GM23338 (cell line): ENCODE data around the gene CHN2. TPM values are rescaled to one million over a fixed set of nuclear protein-coding genes. Genes with fewer than 3 reads are reported as not detected.

ENCODE experiments used
- ATAC-seq: fragments of 200-7000 bp; cut with Tn5 transposase; 3 replicates; pipeline ENCODE4 v1.9.1; 2020
- DNase-seq: peaks from one replicate; pipeline ENCODE4 v3.0.0-alpha.2; 2015; ENCODE audit warnings: low spot score
- H2AFZ ChIP-seq: fragments of 200-600 bp; sonication (generic); 2 replicates; pipeline ENCODE4 v1.8.0; 2016; ENCODE audit warnings: antibody characterized with exemption, mild to moderate bottlenecking, moderate library complexity
- H3F3A ChIP-seq: fragments of 200-600 bp; sonication (generic); replicated peaks from 2 replicates; pipeline ENCODE4 v1.8.0; 2017; ENCODE audit warnings: antibody characterized with exemption, mixed run types, low read depth
- H3K27ac ChIP-seq: fragments of 200-600 bp; sonication (generic); 2 replicates; pipeline ENCODE4 v1.6.1; 2016; ENCODE audit warnings: low read depth
- H3K27me3 ChIP-seq: fragments of 200-600 bp; sonication (generic); 2 replicates; pipeline ENCODE4 v1.8.0; 2016; ENCODE audit warnings: mild to moderate bottlenecking, mixed run types, moderate library complexity; ENCODE audit not compliant: insufficient read depth
- H3K36me3 ChIP-seq: fragments of 200-600 bp; sonication (generic); 2 replicates; pipeline ENCODE4 v1.8.0; 2016; ENCODE audit warnings: mild to moderate bottlenecking; ENCODE audit not compliant: insufficient read depth
- H3K4me1 ChIP-seq: fragments of 200-600 bp; sonication (generic); 2 replicates; pipeline ENCODE4 v1.8.0; 2016; ENCODE audit warnings: mild to moderate bottlenecking, moderate library complexity; ENCODE audit not compliant: insufficient read depth
- H3K4me2 ChIP-seq: fragments of 200-600 bp; sonication (generic); 2 replicates; pipeline ENCODE4 v1.7.1; 2017; ENCODE audit warnings: mixed run types
- H3K4me3 ChIP-seq: fragments of 200-600 bp; sonication (generic); 2 replicates; pipeline ENCODE4 v1.6.1; 2016; ENCODE audit warnings: mixed run types
- H3K79me2 ChIP-seq: fragments of 200-600 bp; sonication (generic); replicated peaks from 2 replicates; pipeline ENCODE4 v1.8.0; 2017; ENCODE audit warnings: mild to moderate bottlenecking; ENCODE audit not compliant: insufficient read depth
- H3K9me2 ChIP-seq: fragments of 200-600 bp; sonication (generic); 2 replicates; pipeline ENCODE4 v1.8.0; 2017; ENCODE audit not compliant: insufficient read depth
- H4K20me1 ChIP-seq: fragments of 200-600 bp; sonication (generic); replicated peaks from 2 replicates; pipeline ENCODE4 v1.8.0; 2017; ENCODE audit warnings: mild to moderate bottlenecking; ENCODE audit not compliant: insufficient read depth
- H3K27ac Mint-ChIP-seq: 2 replicates; pipeline ENCODE4 v1.8.0; 2020; ENCODE audit warnings: inconsistent platforms, mild to moderate bottlenecking, moderate library complexity, mixed read lengths
- H3K27me3 Mint-ChIP-seq: 3 replicates; pipeline ENCODE4 v1.8.0; 2022; ENCODE audit warnings: low read depth, mild to moderate bottlenecking, moderate library complexity, mixed read lengths, inconsistent platforms; ENCODE audit not compliant: insufficient read depth, poor library complexity
- H3K36me3 Mint-ChIP-seq: 3 replicates; pipeline ENCODE4 v1.8.0; 2021; ENCODE audit warnings: low read depth, mild to moderate bottlenecking, inconsistent platforms, moderate library complexity, mixed read lengths
- H3K4me1 Mint-ChIP-seq: 3 replicates; pipeline ENCODE4 v1.8.0; 2020; ENCODE audit warnings: mild to moderate bottlenecking, inconsistent platforms, mixed read lengths
- H3K4me3 Mint-ChIP-seq: 3 replicates; pipeline ENCODE4 v1.8.0; 2021; ENCODE audit warnings: moderate library complexity, mild to moderate bottlenecking, inconsistent platforms, mixed read lengths
- H3K9me3 Mint-ChIP-seq: 3 replicates; pipeline ENCODE4 v1.8.0; 2020; ENCODE audit warnings: moderate library complexity, mild to moderate bottlenecking, inconsistent platforms, mixed read lengths
- CREB1 ChIP-seq: fragments of 250-450 bp; sonication (Bioruptor Pico); IDR thresholded peaks from 2 replicates; pipeline ENCODE4 v1.5.0; 2020; ENCODE audit warnings: low read depth, mild to moderate bottlenecking, moderate library complexity
- EZH2 ChIP-seq: fragments of 200-600 bp; sonication (generic); IDR thresholded peaks from one replicate; pipeline ENCODE4 v1.8.0; 2017; ENCODE audit warnings: antibody characterized with exemption, mild to moderate bottlenecking, low read depth; ENCODE audit not compliant: unreplicated experiment
- EZH2phosphoT487 ChIP-seq: fragments of 200-600 bp; sonication (generic); IDR thresholded peaks from one replicate; pipeline ENCODE4 v1.8.1; 2018; ENCODE audit warnings: antibody characterized with exemption; ENCODE audit not compliant: unreplicated experiment
- POLR2AphosphoS5 ChIP-seq: IDR thresholded peaks from 2 replicates; pipeline ENCODE4 v1.6.1; 2016; ENCODE audit warnings: antibody characterized with exemption, low read depth
- STAT1 ChIP-seq: IDR thresholded peaks from one replicate; pipeline ENCODE4 v1.6.1; 2016; ENCODE audit warnings: antibody characterized with exemption; ENCODE audit not compliant: unreplicated experiment
- ZNF114 ChIP-seq: fragments of 250-450 bp; sonication (Bioruptor Pico); IDR thresholded peaks from 2 replicates; pipeline ENCODE4 v1.5.0; 2020; ENCODE audit warnings: mild to moderate bottlenecking, moderate library complexity
- polyA plus RNA-seq: library from polyadenylated mRNA; unstranded; fragments of >200 nt; fragmentation: Nextera tagmentation; extraction: Ambion mirVana; gene quantifications from 2 replicates; pipeline ENCODE4 v1.2.1, GENCODE V29; 2016
- total RNA-seq: library from RNA; depleted of rRNA; stranded (reverse); fragments of >200 nt; shearing (Covaris generic); gene quantifications from 2 replicates; pipeline ENCODE4 v1.2.3, GENCODE V29; 2014
- TF ChIP-seq, protein P1 (sequence below): fragments of 250-450 bp; sonication (Bioruptor Pico); IDR thresholded peaks from 2 replicates; pipeline ENCODE4 v1.5.0; 2020; ENCODE audit warnings: mild to moderate bottlenecking, moderate library complexity
- TF ChIP-seq, protein P2 (sequence below): IDR thresholded peaks from one replicate; pipeline ENCODE4 v1.6.1; 2018; ENCODE audit warnings: antibody characterized with exemption; ENCODE audit not compliant: unreplicated experiment
- TF ChIP-seq, protein P3 (sequence below), 2 experiments: fragments of 200-600 bp in 1 of 2; sonication (generic) in 1 of 2; conservative IDR thresholded peaks; 2 replicates each; pipeline versions ENCODE4 v1.5.1 to v1.6.1; 2016 to 2017; ENCODE audit warnings: antibody characterized with exemption in 2 of 2, low read depth in 2 of 2, mild to moderate bottlenecking in 2 of 2, moderate library complexity in 1 of 2

CHN2 gene
- total and polyA plus RNA-seq, 2 experiments from 2014 or later: 6.1 to 7.5 TPM

DNA sequence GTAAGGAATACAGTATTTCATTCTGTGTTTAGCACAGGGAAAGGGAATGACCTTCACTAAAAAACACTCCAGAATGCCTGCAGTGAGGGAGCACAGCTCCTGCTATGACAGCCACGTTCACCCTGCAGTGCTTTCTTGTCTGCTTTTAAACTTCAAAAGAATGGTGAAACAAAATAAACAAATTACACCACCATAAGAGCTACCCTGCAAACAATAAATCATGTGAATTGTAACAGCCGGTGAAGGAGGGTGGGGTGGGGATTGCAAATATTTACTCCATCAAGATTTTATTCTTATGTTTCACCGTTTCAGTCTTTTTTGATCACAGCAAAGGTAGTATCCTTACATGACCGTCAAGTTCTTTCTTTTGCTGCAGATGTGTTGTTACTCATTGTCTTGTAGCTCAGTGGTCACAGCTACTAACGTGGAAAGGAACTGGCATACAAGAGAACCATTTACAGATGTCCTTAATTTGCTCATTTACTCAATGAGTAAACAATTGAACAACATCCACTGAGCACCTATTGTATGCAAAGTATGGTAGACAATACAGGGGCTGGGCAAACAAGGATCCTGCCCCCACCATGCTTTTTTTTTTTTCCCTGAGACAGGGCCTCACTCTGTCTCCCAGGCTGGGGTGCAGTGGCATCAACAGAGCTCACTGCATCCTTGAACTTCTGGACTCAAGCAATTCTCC is 4.1 kb upstream of the CHN2 start:
- H3K27ac ChIP-seq: no peak overlapping the region
- peaks cover 38% of the 10 kb centered on the region for H3K4me1 ChIP-seq
- no peaks in the 10 kb centered on the region for H4K20me1 ChIP-seq
- H3F3A ChIP-seq: no peaks in the 10 kb centered on the region
- peak overlapping the region; percentile 56 for H3K4me2 ChIP-seq
- no peaks in the 10 kb centered on the region for H3K9me2 ChIP-seq
- ATAC-seq: no peak
- H3K27ac Mint-ChIP-seq: no peak overlapping the region
- H3K9me3 Mint-ChIP-seq: no peaks in the 10 kb centered on the region
- DNase-seq: no peak
- peaks cover 40% of the 10 kb centered on the region for H3K4me1 Mint-ChIP-seq
- 0 out of 3 replicates have a peak overlapping the region, but pooled peaks have one; percentile 53 for H3K4me3 Mint-ChIP-seq
- peaks cover 52% of the 10 kb centered on the region for H3K27me3 ChIP-seq
- H3K36me3 ChIP-seq: no peaks in the 10 kb centered on the region
- H3K4me3 ChIP-seq: peak overlapping the region; percentile 34
- no peaks in the 10 kb centered on the region; the same call in 2 of the 3 replicates for H3K36me3 Mint-ChIP-seq
- H2AFZ ChIP-seq: no peak overlapping the region
- TF ChIP-seq CREB1 (no peak), ZNF114 (CRISPR knock-in tag) (no peak), EZH2 (no peak), STAT1 (no peak)
- TF ChIP-seq, protein P1, sequence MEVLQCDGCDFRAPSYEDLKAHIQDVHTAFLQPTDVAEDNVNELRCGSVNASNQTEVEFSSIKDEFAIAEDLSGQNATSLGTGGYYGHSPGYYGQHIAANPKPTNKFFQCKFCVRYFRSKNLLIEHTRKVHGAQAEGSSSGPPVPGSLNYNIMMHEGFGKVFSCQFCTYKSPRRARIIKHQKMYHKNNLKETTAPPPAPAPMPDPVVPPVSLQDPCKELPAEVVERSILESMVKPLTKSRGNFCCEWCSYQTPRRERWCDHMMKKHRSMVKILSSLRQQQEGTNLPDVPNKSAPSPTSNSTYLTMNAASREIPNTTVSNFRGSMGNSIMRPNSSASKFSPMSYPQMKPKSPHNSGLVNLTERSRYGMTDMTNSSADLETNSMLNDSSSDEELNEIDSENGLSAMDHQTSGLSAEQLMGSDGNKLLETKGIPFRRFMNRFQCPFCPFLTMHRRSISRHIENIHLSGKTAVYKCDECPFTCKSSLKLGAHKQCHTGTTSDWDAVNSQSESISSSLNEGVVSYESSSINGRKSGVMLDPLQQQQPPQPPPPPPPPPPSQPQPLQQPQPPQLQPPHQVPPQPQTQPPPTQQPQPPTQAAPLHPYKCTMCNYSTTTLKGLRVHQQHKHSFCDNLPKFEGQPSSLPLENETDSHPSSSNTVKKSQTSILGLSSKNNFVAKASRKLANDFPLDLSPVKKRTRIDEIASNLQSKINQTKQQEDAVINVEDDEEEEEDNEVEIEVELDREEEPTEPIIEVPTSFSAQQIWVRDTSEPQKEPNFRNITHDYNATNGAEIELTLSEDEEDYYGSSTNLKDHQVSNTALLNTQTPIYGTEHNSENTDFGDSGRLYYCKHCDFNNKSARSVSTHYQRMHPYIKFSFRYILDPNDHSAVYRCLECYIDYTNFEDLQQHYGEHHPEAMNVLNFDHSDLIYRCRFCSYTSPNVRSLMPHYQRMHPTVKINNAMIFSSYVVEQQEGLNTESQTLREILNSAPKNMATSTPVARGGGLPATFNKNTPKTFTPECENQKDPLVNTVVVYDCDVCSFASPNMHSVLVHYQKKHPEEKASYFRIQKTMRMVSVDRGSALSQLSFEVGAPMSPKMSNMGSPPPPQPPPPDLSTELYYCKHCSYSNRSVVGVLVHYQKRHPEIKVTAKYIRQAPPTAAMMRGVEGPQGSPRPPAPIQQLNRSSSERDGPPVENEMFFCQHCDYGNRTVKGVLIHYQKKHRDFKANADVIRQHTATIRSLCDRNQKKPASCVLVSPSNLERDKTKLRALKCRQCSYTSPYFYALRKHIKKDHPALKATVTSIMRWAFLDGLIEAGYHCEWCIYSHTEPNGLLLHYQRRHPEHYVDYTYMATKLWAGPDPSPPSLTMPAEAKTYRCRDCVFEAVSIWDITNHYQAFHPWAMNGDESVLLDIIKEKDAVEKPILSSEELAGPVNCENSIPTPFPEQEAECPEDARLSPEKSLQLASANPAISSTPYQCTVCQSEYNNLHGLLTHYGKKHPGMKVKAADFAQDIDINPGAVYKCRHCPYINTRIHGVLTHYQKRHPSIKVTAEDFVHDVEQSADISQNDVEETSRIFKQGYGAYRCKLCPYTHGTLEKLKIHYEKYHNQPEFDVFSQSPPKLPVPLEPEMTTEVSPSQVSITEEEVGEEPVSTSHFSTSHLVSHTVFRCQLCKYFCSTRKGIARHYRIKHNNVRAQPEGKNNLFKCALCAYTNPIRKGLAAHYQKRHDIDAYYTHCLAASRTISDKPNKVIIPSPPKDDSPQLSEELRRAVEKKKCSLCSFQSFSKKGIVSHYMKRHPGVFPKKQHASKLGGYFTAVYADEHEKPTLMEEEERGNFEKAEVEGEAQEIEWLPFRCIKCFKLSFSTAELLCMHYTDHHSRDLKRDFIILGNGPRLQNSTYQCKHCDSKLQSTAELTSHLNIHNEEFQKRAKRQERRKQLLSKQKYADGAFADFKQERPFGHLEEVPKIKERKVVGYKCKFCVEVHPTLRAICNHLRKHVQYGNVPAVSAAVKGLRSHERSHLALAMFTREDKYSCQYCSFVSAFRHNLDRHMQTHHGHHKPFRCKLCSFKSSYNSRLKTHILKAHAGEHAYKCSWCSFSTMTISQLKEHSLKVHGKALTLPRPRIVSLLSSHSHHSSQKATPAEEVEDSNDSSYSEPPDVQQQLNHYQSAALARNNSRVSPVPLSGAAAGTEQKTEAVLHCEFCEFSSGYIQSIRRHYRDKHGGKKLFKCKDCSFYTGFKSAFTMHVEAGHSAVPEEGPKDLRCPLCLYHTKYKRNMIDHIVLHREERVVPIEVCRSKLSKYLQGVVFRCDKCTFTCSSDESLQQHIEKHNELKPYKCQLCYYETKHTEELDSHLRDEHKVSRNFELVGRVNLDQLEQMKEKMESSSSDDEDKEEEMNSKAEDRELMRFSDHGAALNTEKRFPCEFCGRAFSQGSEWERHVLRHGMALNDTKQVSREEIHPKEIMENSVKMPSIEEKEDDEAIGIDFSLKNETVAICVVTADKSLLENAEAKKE: no peak
- H3K79me2 ChIP-seq: no peaks in the 10 kb centered on the region
- peaks cover 54% of the 10 kb centered on the region for H3K27me3 Mint-ChIP-seq

DNA sequence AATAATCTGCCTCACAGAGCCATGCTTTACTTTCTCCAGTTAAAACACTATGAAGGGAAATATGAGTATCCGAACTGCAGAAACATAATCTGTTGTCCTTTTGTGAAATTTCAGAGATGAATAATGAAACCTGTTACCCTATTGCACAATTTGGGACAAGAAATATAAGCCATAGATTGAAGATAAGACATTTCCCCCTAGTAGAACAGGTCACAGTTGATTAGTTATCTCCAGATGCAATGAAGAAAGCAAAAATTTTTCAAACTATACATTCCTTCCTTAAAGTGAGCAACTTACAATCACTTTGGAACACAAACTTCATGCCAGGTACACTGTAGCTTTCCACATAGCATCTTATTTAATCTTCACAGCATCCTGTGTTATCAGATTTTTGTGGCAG is 2.3 kb upstream of the CHN2 start:
- Mint-ChIP-seq H3K27me3 (peaks cover 68% of the 10 kb centered on the region), H3K36me3 (no peaks in the 10 kb centered on the region; the same call in 2 of the 3 replicates), H3K4me1 (peaks cover 55% of the 10 kb centered on the region), H3K27ac (no peak overlapping the region), H3K9me3 (no peaks in the 10 kb centered on the region), H3K4me3 (no peak overlapping the region)
- DNase-seq: no peak
- no peak overlapping the region for H3K27ac ChIP-seq
- no peak overlapping the region for H2AFZ ChIP-seq
- H3K36me3 ChIP-seq: no peaks in the 10 kb centered on the region
- no peaks in the 10 kb centered on the region for H3K9me2 ChIP-seq
- peaks cover 71% of the 10 kb centered on the region for H3K27me3 ChIP-seq
- H3K4me3 ChIP-seq: no peak overlapping the region
- H3K79me2 ChIP-seq: no peaks in the 10 kb centered on the region
- ATAC-seq: no peak
- no peaks in the 10 kb centered on the region for H4K20me1 ChIP-seq
- H3K4me1 ChIP-seq: peaks cover 55% of the 10 kb centered on the region
- no peaks in the 10 kb centered on the region for H3F3A ChIP-seq
- H3K4me2 ChIP-seq: no peak overlapping the region
- TF ChIP-seq EZH2phosphoT487 (no peak), EZH2 (no peak), POLR2AphosphoS5 (no peak), STAT1 (no peak), ZNF114 (CRISPR knock-in tag) (no peak)
- TF ChIP-seq, protein P2, sequence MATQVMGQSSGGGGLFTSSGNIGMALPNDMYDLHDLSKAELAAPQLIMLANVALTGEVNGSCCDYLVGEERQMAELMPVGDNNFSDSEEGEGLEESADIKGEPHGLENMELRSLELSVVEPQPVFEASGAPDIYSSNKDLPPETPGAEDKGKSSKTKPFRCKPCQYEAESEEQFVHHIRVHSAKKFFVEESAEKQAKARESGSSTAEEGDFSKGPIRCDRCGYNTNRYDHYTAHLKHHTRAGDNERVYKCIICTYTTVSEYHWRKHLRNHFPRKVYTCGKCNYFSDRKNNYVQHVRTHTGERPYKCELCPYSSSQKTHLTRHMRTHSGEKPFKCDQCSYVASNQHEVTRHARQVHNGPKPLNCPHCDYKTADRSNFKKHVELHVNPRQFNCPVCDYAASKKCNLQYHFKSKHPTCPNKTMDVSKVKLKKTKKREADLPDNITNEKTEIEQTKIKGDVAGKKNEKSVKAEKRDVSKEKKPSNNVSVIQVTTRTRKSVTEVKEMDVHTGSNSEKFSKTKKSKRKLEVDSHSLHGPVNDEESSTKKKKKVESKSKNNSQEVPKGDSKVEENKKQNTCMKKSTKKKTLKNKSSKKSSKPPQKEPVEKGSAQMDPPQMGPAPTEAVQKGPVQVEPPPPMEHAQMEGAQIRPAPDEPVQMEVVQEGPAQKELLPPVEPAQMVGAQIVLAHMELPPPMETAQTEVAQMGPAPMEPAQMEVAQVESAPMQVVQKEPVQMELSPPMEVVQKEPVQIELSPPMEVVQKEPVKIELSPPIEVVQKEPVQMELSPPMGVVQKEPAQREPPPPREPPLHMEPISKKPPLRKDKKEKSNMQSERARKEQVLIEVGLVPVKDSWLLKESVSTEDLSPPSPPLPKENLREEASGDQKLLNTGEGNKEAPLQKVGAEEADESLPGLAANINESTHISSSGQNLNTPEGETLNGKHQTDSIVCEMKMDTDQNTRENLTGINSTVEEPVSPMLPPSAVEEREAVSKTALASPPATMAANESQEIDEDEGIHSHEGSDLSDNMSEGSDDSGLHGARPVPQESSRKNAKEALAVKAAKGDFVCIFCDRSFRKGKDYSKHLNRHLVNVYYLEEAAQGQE: no peak
- TF ChIP-seq, protein P3, sequence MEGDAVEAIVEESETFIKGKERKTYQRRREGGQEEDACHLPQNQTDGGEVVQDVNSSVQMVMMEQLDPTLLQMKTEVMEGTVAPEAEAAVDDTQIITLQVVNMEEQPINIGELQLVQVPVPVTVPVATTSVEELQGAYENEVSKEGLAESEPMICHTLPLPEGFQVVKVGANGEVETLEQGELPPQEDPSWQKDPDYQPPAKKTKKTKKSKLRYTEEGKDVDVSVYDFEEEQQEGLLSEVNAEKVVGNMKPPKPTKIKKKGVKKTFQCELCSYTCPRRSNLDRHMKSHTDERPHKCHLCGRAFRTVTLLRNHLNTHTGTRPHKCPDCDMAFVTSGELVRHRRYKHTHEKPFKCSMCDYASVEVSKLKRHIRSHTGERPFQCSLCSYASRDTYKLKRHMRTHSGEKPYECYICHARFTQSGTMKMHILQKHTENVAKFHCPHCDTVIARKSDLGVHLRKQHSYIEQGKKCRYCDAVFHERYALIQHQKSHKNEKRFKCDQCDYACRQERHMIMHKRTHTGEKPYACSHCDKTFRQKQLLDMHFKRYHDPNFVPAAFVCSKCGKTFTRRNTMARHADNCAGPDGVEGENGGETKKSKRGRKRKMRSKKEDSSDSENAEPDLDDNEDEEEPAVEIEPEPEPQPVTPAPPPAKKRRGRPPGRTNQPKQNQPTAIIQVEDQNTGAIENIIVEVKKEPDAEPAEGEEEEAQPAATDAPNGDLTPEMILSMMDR (conservative IDR thresholded peaks at IDR 0.05; ENCODE audit: low read depth in 2 of 2): no peak
